ENCODE data around the gene CYP4F2. TPM values are rescaled to one million over a fixed set of nuclear protein-coding genes. Genes with fewer than 3 reads are reported as not detected.

CYP4F2 gene
- not detected in 2 replicates for total RNA-seq

GRCh38 chr19:15897738-15898276 is at the start of gene CYP4F2:
Gene CYP4F2 (minus strand): TSS chr19:15898074. CDS start chr19:15897611, 463 bp downstream.

GRCh38 chr19:15934332-15935078 is 36.6 kb upstream of the CYP4F2 start, which contains the start of gene CYP4F11:
Gene CYP4F11 (minus strand): TSS chr19:15934529. CDS start chr19:15934408, 121 bp downstream.

Other genes with a start within 250 kb of the CYP4F2 start
- gene CYP4F12, start 225.0 kb downstream of the CYP4F2 start, total RNA-seq, result not detected in 2 replicates
- gene OR10H2, start 170.1 kb downstream of the CYP4F2 start, total RNA-seq, result not detected in 2 replicates
- not detected in 2 replicates for gene OR10H3, start 160.1 kb downstream of the CYP4F2 start, total RNA-seq
- not detected in 2 replicates for gene OR10H5, start 110.4 kb downstream of the CYP4F2 start, total RNA-seq
- not detected in 2 replicates for gene OR10H1, start 82.4 kb downstream of the CYP4F2 start, total RNA-seq
- not detected in 2 replicates for gene CYP4F11, start 36.5 kb upstream of the CYP4F2 start, total RNA-seq
- gene OR10H4, start 50.9 kb upstream of the CYP4F2 start, total RNA-seq, result not detected in 2 replicates
- 510 and 939 TPM in 2 replicates for gene TPM4, start 178.4 kb upstream of the CYP4F2 start, total RNA-seq
- gene RAB8A, start 213.8 kb upstream of the CYP4F2 start, total RNA-seq, result 89.6 and 93.1 TPM in 2 replicates
- gene HSH2D, start 245.6 kb upstream of the CYP4F2 start, total RNA-seq, result not detected in 2 replicates

Measured in endothelial cell of coronary artery (primary cell).